GM04503 (cell line): ENCODE data around the gene PHLDA1.

Experiments
- DNase-seq: peaks from one replicate; pipeline ENCODE4 v3.0.0-alpha.2; 2012; ENCODE audit warnings: low read depth

The PHLDA1 gene

GRCh38 chr12:76037130-76038103 is 5.8 kb upstream of the PHLDA1 start:
- peak; percentile 39 for DNase-seq

- no peak for DNase-seq
Observed at GRCh38 chr12:76035045-76035444, 3.5 kb upstream of the PHLDA1 start.

- DNase-seq: no peak
Observed at GRCh38 chr12:76033081-76034011, 1.8 kb upstream of the PHLDA1 start.

- no peak for DNase-seq
Observed at GRCh38 chr12:76032043-76032981, 736 bp upstream of the PHLDA1 start.

GRCh38 chr12:76031081-76031413 is 529 bp downstream of the PHLDA1 start:
- no peak for DNase-seq

- no peak for DNase-seq
Observed at GRCh38 chr12:76030341-76031080, 1.1 kb downstream of the PHLDA1 start.

GRCh38 chr12:76029982-76030340 is 1.6 kb downstream of the PHLDA1 start:
- no peak for DNase-seq

GRCh38 chr12:76028571-76029277 is 2.9 kb downstream of the PHLDA1 start:
- DNase-seq: no peak

GRCh38 chr12:76026643-76027063 is 4.9 kb downstream of the PHLDA1 start:
- DNase-seq: no peak

- DNase-seq: no peak
Observed at GRCh38 chr12:76025601-76026575, 5.7 kb downstream of the PHLDA1 start.

GRCh38 chr12:76024942-76025600 is 6.5 kb downstream of the PHLDA1 start:
- DNase-seq: peak; percentile 71

- DNase-seq: no peak
Observed at GRCh38 chr12:76024102-76024781, 7.3 kb downstream of the PHLDA1 start.

- DNase-seq: no peak
Observed at GRCh38 chr12:76023069-76023690, 8.4 kb downstream of the PHLDA1 start.

- DNase-seq: no peak
Observed at GRCh38 chr12:76022506-76022905, 9.1 kb downstream of the PHLDA1 start.

GRCh38 chr12:76020731-76021672 is 10.6 kb downstream of the PHLDA1 start:
- peak; percentile 97 for DNase-seq

GRCh38 chr12:76020281-76020680 is 11.3 kb downstream of the PHLDA1 start:
- DNase-seq: peak; percentile 43
